HepG2 (cell line): ENCODE results near the gene PHKB. TPM values are rescaled to one million over a fixed set of nuclear protein-coding genes. Genes with fewer than 3 reads are reported as not detected.

Experiments
- ATAC-seq: fragments of 200-7000 bp; cut with Tn5 transposase; 3 replicates; pipeline ENCODE4 v1.9.1; 2020; ENCODE audit warnings: mild to moderate bottlenecking, moderate library complexity
- BruUV-seq: library from RNA; stranded (reverse); fragments of 400-500 nt; replicated peaks from 2 replicates; lab custom pipeline; 2021; lab: Mats Ljungman, UMichigan
- CTCF ChIA-PET: fragments of 300-600 bp; formaldehyde crosslinking; extraction: SDS; loops from one replicate; lab custom pipeline; 2021; ENCODE audit warnings: low total read pairs, inconsistent platforms, low intra/inter-chr PET ratio; lab: Yijun Ruan, JAX
- POLR2A ChIA-PET: fragments of 350-600 bp; sonication (Branson Sonifier 250); formaldehyde crosslinking; loops from one replicate; lab custom pipeline; 2020; ENCODE audit warnings: antibody characterized with exemption, inconsistent platforms; lab: Yijun Ruan, JAX
- DNase-seq: peaks from one replicate; pipeline ENCODE4 v3.0.0-alpha.2; 2015; ENCODE audit warnings: low spot score
- FAIRE-seq: peaks from 3 replicates; lab custom pipeline; 2011; peaks lifted over from hg19 to GRCh38; lab: Jason Lieb, UNC
- H2AFZ ChIP-seq: one replicate; pipeline ENCODE4 v1.6.1; 2011; ENCODE audit warnings: low read length, inconsistent platforms
- H3K27ac ChIP-seq: fragments of 300-600 bp; 3 replicates; pipeline ENCODE4 v1.8.0; 2011; ENCODE audit warnings: mixed run types, mild to moderate bottlenecking, mixed read lengths, low read length, inconsistent platforms; ENCODE audit not compliant: insufficient read depth; ENCODE audit errors: extremely low read length
- H3K27me3 ChIP-seq, 2 experiments: fragments of 200-600 bp in 1 of 2; 2 replicates in 1 of 2; 3 replicates in 1 of 2; pipeline versions ENCODE4 v1.6.0 to v1.8.0; 2011; ENCODE audit warnings: low read length in 2 of 2, mild to moderate bottlenecking in 2 of 2, moderate library complexity in 2 of 2, inconsistent platforms in 1 of 2; ENCODE audit not compliant: insufficient read depth in 2 of 2, control insufficient read depth in 1 of 2
- H3K36me3 ChIP-seq, 2 experiments: fragments of 200-600 bp in 1 of 2; replicated peaks in 1 of 2; 2 replicates in 1 of 2; 3 replicates in 1 of 2; pipeline versions ENCODE4 v1.5.1 to v1.8.0; 2011; ENCODE audit warnings: low read length in 2 of 2, inconsistent platforms in 1 of 2; ENCODE audit not compliant: insufficient read depth in 2 of 2, control insufficient read depth in 1 of 2
- H3K4me1 ChIP-seq: 2 replicates; pipeline ENCODE4 v1.5.1; 2012; ENCODE audit warnings: low read length, inconsistent platforms; ENCODE audit not compliant: insufficient read depth
- H3K4me2 ChIP-seq: 2 replicates; pipeline ENCODE4 v1.6.0; 2011; ENCODE audit warnings: low read depth, low read length, inconsistent platforms
- H3K4me3 ChIP-seq, 3 experiments: fragments of 200-600 bp in 1 of 3; sonication (generic), shearing (Covaris generic) in 1 of 3; replicated peaks in 1 of 3; 2 replicates each; pipeline ENCODE4 v1.5.1; 2011 to 2016; ENCODE audit warnings: low read length in 3 of 3, inconsistent platforms in 2 of 3, low read depth in 2 of 3, mild to moderate bottlenecking in 2 of 3, control low read depth in 1 of 3, mixed read lengths in 1 of 3; ENCODE audit not compliant: insufficient read depth in 1 of 3
- H3K79me2 ChIP-seq: one replicate; pipeline ENCODE4 v1.6.1; 2011; ENCODE audit warnings: low read length, inconsistent platforms; ENCODE audit not compliant: insufficient read depth
- H3K9ac ChIP-seq: 2 replicates; pipeline ENCODE4 v1.6.0; 2011; ENCODE audit warnings: mild to moderate bottlenecking, low read depth, low read length, inconsistent platforms; ENCODE audit not compliant: insufficient read depth
- H3K9me3 ChIP-seq: 2 replicates; pipeline ENCODE4 v1.5.1; 2012; ENCODE audit warnings: mild to moderate bottlenecking, low read length
- H4K20me1 ChIP-seq: 2 replicates; pipeline ENCODE4 v1.6.0; 2011; ENCODE audit warnings: inconsistent platforms, mild to moderate bottlenecking, low read length, moderate library complexity; ENCODE audit not compliant: insufficient read depth
- AGO2 ChIP-seq: fragments of 200-400 bp; formaldehyde crosslinking; optimal IDR thresholded peaks from 2 replicates; pipeline ENCODE3; 2017; ENCODE audit warnings: mild to moderate bottlenecking, low read depth, low read length, moderate library complexity
- ARID5B ChIP-seq: IDR thresholded peaks from 2 replicates; pipeline ENCODE4 v1.4.0; 2020; ENCODE audit warnings: mild to moderate bottlenecking, missing genetic modification reagents
- WGBS: methylation state at CpG from one replicate; pipeline ENCODE4 v1.1.6; 2017; ENCODE audit warnings: low lambda C conversion rate; 5-methylcytosine and 5-hydroxymethylcytosine counted together
- in situ Hi-C: cut with HindIII; loops from 2 replicates; pipeline ENCODE4 v1.10.0; 2017; ENCODE audit warnings: low pct_unique_long_range_greater_than_20kb; ENCODE audit not compliant: extremely low pct_ligation_motif_present
- intact Hi-C: fragments of 100-400 bp; cut with micrococcal nuclease; formaldehyde crosslinking; loops from one replicate; pipeline ENCODE4 v1.10.0; 2022; ENCODE audit not compliant: unreplicated experiment
- polyA plus RNA-seq, 8 experiments: library from polyadenylated mRNA; depleted of rRNA in 3 of 8; stranded (reverse) in 7 of 8; unstranded in 1 of 8; fragments of >200 nt; fragmentation: Illumina TruSeq in 4 of 8; extraction: Trizol in 4 of 8; gene quantifications; 2 replicates each; pipeline versions ENCODE4 v1.2.1 to v1.2.3, GENCODE V29; 2011 to 2016; ENCODE audit warnings: low read depth in 4 of 8, missing spikeins in 1 of 8, mixed read lengths in 1 of 8; ENCODE audit not compliant: insufficient read depth in 1 of 8
- total RNA-seq, 5 experiments: library from RNA; depleted of rRNA; stranded (reverse); fragments of >200 nt; fragmentation: Illumina TruSeq; extraction: Trizol; gene quantifications; 2 replicates each; pipeline ENCODE4 v1.2.3, GENCODE V29; 2016; ENCODE audit warnings: low read depth in 1 of 5

The PHKB gene
- total and polyA plus RNA-seq, 2 of the 13 experiments (the other 11 are each of a cell fraction or from before 2014, with no cell fraction given): 66.0 to 80.8 TPM

GRCh38 chr16:47712276-47713224, 251.4 kb downstream of the PHKB start:
- POLR2A ChIA-PET: no interaction called here
- CTCF ChIA-PET: no interaction called here
- ATAC-seq (peak; percentile 58), FAIRE-seq (no peak), DNase-seq (no peak)
- no TSS peak for BruUV-seq
- Histone ChIP-seq H3K9me3 (no peaks in the 10 kb centered on the region), H3K4me3 (no peak overlapping the region), H4K20me1 (no peaks in the 10 kb centered on the region), H3K27ac (no peak overlapping the region), H3K4me2 (no peak overlapping the region), H3K79me2 (no peaks in the 10 kb centered on the region), H3K9ac (no peak overlapping the region), H3K27me3 (no peaks in the 10 kb centered on the region), H2AFZ (no peak overlapping the region), H3K4me1 (peaks cover 12% of the 10 kb centered on the region), H3K36me3 (no peaks in the 10 kb centered on the region)
- in situ Hi-C loops: no loop called here
- 57% methylated on average over 17 of the region's 17 CpGs for WGBS
- TF ChIP-seq ARID5B (no peak), AGO2 (peak; percentile 54)
- intact Hi-C loops: no loop called here
